NB4 (cell line): ENCODE measurements around the gene SLC46A3.

Experiments used
- CTCF ChIP-seq: IDR thresholded peaks from one replicate; pipeline ENCODE4 v1.5.1; 2012; ENCODE audit warnings: low read depth, low read length
- MAX ChIP-seq: IDR thresholded peaks from 2 replicates; pipeline ENCODE4 v1.6.1; 2011; ENCODE audit warnings: low read depth, low read length
- POLR2A ChIP-seq: IDR thresholded peaks from 2 replicates; pipeline ENCODE4 v1.6.1; 2011; ENCODE audit warnings: mild to moderate bottlenecking; ENCODE audit not compliant: insufficient read length; ENCODE audit errors: extremely low read depth

GRCh38 chr13:28730762-28731161, 12.0 kb upstream of the SLC46A3 start:
- TF ChIP-seq CTCF (no peak), MAX (no peak), POLR2A (no peak)
